ENCODE results near the gene TCF4.
A peak's percentile ranks its signal among the peaks of the same experiment; 100 is the strongest.

The TCF4 gene

DNA sequence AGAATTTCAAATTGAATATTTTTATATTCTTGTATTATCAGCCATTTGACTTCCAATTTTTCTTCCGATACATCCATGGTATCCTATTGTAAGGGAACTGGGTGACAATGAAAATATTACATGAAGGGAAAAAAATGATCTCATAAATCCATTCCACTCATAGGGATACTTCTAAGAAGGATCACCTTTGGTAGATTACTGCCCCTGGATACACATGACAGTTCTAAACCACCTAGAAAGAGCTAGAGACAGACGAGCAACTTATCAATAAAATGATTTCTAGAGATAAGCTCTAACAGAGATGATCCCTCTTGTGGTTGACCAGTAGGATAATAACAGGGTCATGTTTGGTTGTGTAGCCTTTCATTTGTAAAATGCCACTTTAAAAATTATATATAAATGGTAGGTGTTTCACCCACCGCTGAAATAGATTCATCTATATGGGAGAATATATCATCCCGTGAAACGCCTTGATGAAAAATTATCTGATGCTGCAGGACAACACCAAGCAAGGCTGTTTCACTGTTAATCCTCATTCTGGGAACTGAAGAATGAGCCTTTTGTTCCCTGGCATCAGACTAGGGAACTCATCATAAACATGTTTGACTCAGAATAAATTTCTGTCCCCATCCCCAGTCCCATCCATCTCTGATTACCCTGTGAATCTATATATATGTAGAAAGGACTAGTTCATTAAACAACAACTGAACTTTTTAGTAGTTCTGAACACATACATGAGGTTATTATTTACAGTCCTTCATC lies 180.0 kb downstream of the TCF4 start:
- no peak for DNase-seq (ENCODE audit: low spot score)

GRCh38 chr18:55407191-55407590 lies 180.8 kb downstream of the TCF4 start:
- no peak for DNase-seq (ENCODE audit: low spot score)

GRCh38 chr18:55406451-55406991 lies 181.5 kb downstream of the TCF4 start:
- DNase-seq (ENCODE audit: low spot score), result no peak

DNA sequence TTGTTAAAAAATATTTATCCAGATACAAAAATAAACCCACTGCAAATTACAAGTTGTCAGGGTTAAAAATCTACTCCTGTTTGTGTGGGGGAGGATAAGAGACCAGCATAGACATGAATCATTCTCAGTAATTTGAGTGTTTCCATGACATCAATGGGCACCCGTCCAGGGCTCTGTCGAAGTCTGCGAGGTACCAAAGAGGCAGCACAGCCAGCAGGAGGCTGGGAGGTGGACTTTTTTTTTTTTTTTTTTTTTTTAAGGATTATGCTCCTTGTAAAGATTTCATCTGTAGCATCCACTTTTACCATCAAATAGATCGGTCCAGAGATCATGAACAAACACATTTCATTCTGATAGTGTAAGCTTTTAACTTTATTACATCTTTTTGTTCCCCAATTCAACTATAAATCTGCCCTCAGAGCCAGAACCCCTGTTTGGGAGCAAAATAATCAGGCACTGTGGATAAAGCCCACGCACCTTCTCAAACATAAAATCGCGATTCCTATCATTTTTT lies 182.0 kb downstream of the TCF4 start:
- DNase-seq (ENCODE audit: low spot score), result peak; percentile 75

GRCh38 chr18:55405475-55405874 lies 182.5 kb downstream of the TCF4 start:
- DNase-seq (ENCODE audit: low spot score), result no peak

DNA sequence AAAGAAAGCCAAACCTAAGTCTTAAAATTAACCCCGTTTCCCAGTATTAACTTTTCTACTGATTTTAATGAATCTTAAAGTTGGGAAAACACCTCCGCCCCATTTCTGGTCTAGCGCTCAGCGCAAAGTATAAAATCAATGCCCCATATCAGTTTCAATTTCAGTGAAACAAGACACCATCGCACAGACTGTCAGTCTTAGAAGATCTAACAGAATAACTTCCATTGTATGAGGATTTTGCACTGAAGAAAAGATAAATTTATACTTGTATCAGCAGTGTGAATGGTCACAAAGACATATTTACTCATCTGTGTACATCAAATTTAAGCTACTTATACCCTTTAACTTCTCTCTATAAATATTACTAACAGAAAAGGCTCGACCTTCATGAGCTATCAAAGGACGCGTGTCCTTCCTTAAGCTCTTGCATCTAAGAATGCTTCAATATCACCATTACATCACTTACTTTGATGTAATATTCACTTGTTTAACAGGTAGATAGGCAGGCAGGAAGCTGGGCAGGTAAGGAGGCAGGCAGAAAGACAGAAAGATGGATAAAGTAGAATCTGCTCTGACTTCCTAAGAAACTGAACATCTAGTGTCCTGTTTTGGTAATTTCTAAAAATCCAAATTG lies 183.0 kb downstream of the TCF4 start:
- no peak for DNase-seq (ENCODE audit: low spot score)

DNA sequence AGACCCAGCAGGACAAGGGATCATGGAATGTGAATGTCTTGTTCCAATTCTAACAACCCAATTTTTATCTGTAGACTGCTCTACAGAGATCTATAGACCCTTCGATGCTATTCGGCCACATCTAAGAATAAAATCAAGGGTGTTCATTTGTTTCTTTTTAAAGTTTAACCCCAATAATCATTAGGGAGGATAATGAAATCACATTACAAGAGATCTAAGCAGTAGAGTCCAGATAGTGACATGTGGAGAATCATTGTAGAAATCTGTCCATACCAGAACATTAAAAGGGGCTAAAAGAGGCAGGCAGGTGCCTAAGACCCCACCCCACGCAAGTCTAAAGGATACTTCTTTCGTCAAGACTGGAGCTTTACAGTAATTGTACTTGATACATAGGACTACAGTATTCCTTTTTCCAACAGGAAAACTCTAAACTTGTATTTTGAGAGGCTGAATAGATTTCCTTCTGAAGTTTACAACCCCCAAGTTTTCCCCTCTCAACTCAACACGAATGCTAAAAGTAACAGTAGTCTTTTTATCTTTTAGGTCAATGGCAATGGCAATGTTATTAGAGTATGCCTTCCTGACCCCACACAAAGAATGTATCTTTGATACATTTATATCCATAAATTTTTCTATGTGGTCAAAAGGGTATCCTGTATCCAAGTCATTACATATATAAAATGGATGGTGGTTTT lies 183.7 kb downstream of the TCF4 start:
- DNase-seq (ENCODE audit: low spot score), result no peak

DNA sequence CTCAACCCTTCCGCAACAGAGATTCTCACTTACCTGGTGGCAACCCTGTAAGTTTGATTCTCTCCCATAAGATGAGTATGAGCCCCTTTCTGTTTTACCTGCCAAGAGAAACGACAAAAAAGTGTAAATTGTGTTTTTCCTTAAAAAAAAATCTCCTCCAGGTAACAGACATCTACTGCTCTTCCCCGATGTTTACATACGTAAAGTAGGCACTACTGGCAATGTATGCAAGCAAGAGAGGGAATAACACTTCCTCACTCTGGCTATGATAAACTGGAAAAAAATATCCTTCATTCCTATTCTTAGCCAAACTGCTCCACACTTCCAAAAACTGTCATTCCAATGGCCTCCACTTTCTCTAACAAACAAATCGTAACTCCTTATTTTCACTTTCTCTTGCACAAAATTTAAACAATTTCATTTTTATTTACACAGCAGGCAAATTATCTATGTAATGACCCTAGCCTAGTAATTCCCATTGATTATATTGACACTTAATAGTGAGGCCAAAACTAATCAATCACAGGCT lies 184.5 kb downstream of the TCF4 start:
- DNase-seq (ENCODE audit: low spot score), result no peak

GRCh38 chr18:55402731-55403405 lies 185.1 kb downstream of the TCF4 start:
- DNase-seq (ENCODE audit: low spot score), result no peak

GRCh38 chr18:55401638-55402191 lies 186.3 kb downstream of the TCF4 start:
- peak; percentile 57 for DNase-seq (ENCODE audit: low spot score)

DNA sequence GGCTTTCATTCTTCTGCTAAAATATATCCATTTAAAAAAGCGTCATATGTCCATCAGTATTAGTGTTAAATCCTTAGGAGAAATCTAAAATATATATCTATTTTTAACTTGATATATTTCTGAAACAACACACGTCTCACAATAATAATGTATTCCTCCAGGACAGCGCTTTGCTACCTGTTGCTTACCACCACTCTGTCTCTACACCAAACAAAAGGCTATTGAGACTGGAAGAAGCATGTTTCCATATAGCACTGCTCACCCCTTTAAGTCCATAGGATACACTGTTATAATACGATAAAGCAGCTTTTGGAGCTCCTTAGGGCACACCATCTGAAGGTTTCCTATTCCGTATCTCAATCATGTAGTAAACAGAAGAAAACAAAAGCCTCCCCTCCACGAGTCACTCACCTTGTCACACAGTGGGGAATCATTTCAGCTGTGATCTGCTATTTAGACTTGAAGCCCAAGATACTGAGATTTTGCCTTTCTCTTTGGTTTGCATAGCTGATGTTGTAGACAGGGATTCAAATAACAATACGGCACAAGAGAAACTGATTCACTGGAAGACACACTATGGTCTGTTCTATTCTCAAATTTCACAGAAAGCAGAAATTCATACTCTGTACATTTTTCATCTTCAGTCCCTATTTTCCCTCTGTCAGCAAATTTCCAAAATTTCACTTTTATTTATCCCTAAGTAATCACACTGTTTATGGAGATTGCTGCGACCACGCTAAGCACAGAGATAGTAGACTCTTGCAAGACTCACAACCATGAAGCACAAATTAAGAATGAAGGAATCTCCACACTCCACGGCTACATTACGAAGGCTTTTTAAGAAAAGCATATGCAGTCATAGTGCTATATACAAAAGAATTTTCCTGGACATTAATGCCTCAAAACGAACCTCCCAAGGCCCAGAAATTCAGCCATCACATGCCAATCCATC lies 187.1 kb downstream of the TCF4 start:
- DNase-seq (ENCODE audit: low spot score), result no peak

- no peak for DNase-seq (ENCODE audit: low spot score)
These were observed 187.9 kb downstream of the TCF4 start for GRCh38 chr18:55400081-55400480.

DNA sequence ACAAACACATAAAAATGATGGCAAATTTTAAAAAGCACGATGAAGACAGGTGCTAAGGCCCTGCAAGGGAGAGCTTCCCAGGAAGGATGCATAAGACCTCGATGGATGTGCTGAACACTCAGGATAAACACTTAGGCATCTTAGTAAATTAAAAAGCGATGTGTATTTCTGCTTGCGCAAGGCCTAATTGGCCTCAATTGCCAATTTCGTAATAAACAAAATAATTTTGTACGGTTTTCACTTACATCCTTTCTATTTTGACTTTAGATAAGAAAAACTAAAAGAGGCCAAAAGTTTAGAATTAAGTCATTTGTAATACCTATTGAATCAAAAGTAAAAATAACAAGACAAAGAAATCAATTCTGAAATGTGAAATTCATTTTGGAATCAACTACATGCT lies 189.1 kb downstream of the TCF4 start:
- no peak for DNase-seq (ENCODE audit: low spot score)

DNA sequence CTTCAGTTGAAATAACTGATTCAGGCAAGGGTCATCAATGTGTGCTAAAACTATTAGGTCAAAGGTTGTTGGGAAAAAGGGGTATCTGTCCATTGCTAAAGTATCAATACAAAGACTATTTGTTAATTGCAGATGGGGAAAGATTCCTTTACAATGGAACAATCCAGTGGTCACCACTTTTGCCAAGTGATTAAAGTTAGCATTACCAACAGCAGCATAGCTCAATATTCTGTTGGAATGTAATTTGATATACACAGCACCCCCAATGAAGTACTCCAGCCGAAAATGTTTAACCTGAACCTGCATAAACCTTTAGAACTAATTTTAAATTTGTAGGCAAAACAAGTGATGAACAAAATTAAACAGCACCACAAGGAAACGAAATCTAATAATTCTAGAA lies 191.0 kb downstream of the TCF4 start:
- DNase-seq (ENCODE audit: low spot score), result no peak

DNA sequence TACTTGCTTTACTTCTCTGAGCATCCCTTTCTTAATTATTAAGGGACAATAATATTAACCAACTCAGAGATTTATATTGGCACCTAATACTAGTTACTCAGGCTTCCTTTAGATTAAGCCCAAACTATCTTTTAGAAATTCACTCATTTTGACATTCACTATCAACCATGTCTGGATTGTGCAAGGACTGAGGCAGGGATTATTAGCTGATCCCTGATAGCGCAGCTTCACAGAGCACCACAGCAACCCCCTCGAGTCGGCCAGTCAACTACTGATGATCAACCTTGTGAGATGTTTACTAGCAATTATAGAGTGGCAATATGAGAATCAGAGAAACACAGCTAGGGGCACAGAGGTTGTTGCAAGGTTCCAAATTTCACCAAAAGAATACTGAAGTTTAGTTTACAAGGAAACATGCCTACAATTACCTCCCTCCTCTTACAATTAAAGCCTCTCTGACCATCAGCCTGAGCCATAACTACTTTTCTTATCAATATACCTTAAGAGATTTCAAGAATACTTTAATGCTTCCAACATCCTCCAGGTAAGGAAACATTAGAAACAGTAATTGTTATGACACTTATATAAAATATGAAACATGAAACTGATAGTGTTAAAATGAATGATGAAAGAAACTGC lies 191.6 kb downstream of the TCF4 start:
- DNase-seq (ENCODE audit: low spot score), result no peak

DNA sequence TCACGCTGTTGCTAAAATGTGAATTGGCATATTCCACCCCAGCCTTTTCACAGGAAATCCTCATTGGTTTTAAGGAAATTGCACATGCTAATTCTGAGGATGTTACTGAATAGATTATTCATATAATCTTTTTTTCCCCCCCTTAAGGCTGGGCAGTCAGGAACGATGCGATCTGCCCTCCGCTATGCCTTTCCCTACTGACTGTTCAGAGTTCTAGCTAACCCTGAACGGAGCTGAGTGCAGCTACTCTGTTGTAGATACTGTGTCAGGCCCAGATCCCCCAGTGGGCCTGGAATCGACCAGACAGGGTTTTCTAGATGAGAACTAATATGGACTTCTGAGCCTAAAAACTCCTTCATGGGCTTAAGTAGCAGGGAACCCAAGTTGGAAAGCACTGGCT lies 192.2 kb downstream of the TCF4 start:
- DNase-seq (ENCODE audit: low spot score), result no peak

DNA sequence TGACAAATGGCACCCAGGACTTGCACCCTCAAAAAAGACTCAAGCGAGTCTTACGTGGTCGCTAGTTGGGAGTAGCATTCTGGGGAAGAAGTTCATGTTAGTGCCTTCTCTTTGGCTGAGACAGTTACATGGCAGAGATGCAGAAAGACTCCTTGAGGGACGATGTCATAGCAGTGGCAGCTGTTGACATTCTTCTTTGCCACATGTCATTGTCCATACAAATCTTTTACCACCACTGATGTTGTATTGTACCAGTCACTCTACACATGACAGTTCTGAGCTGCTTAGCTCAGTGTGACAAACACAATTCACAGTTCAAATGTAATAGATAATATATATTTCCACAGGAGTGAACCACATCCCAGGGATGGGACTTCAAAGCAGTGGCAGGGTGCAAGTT lies 197.1 kb downstream of the TCF4 start:
- no peak for DNase-seq (ENCODE audit: low spot score)

- no peak for DNase-seq (ENCODE audit: low spot score)
These were observed 200.6 kb downstream of the TCF4 start for GRCh38 chr18:55387139-55387984.

- DNase-seq (ENCODE audit: low spot score), result no peak
These were observed 201.4 kb downstream of the TCF4 start for GRCh38 chr18:55386545-55386944.
